ENCODE data around the gene NANP. TPM values are rescaled to one million over a fixed set of nuclear protein-coding genes. Genes with fewer than 3 reads are reported as not detected.

Gene NANP
- total and polyA plus RNA-seq, 9 of the 15 experiments (the other 6 are each of a cell fraction or from before 2014, with no cell fraction given) = 5.4 to 8.4 (median 6.9) TPM

GRCh38 chr20:25623736-25624499, at the start of gene NANP (continued):
- TF ChIP-seq KDM1A (IDR thresholded peaks at IDR 0.05) = no peak
- TF ChIP-seq FOSL1 (tag; conservative IDR thresholded peaks at IDR 0.05) = no peak
- TF ChIP-seq OTX1 (CRISPR knock-in tag; IDR thresholded peaks at IDR 0.05) = no peak
- no peak for TF ChIP-seq CBX2 (IDR thresholded peaks at IDR 0.05; ENCODE audit: insufficient read depth, low read length, poor library complexity, severe bottlenecking)
- TF ChIP-seq ZBTB1 (CRISPR knock-in tag; IDR thresholded peaks at IDR 0.05; ENCODE audit: borderline replicate concordance, low read depth) = no peak
- no peak for TF ChIP-seq ZBTB7A (IDR thresholded peaks at IDR 0.05; ENCODE audit: borderline replicate concordance, control insufficient read depth, low read depth, low read length)
- TF ChIP-seq CLOCK (CRISPR knock-in tag; IDR thresholded peaks at IDR 0.05; ENCODE audit: borderline replicate concordance) = no peak
- no peak for TF ChIP-seq PPARD (CRISPR knock-in tag; IDR thresholded peaks at IDR 0.05)
- TF ChIP-seq JUNB (CRISPR knock-in tag; conservative IDR thresholded peaks at IDR 0.05) = no peak
- TF ChIP-seq IRF1 (CRISPR knock-in tag; IDR thresholded peaks at IDR 0.05; ENCODE audit: borderline replicate concordance) = no peak
- TF ChIP-seq SNRNP70 (optimal IDR thresholded peaks at IDR 0.05; ENCODE audit: low read depth, low read length) = no peak
- no peak for TF ChIP-seq SNIP1 (IDR thresholded peaks at IDR 0.05; ENCODE audit: low read depth)
- TF ChIP-seq KAT2B (IDR thresholded peaks at IDR 0.05; ENCODE audit: low read depth, low read length) = no peak
- no peak for TF ChIP-seq ETS1 (conservative IDR thresholded peaks at IDR 0.05; ENCODE audit: control insufficient read depth, low read depth, low read length)
- no peak for TF ChIP-seq ZBTB43 (CRISPR knock-in tag; IDR thresholded peaks at IDR 0.05)
- TF ChIP-seq POLR2B (IDR thresholded peaks at IDR 0.05; ENCODE audit: low read depth, partially characterized antibody) = peak; percentile 84
- no peak for TF ChIP-seq CHAMP1 (IDR thresholded peaks at IDR 0.05)
- peak; percentile 92 for TF ChIP-seq ZFX (CRISPR knock-in tag; IDR thresholded peaks at IDR 0.05)
- no peak for TF ChIP-seq ZNF263 (CRISPR knock-in tag; IDR thresholded peaks at IDR 0.05; ENCODE audit: borderline replicate concordance)
